Stomach (tissue), 4 donors: ENCODE results near the gene AGBL4.

Source experiments
- EP300 ChIP-seq: sonication (generic); formaldehyde crosslinking; IDR thresholded peaks from one replicate; pipeline ENCODE4 v1.6.1; 2017; ENCODE audit warnings: antibody characterized with exemption
- POLR2AphosphoS5 ChIP-seq, 3 donors: sonication (generic); formaldehyde crosslinking; IDR thresholded peaks; one replicate each; pipeline ENCODE4 v1.6.1; 2016; ENCODE audit warnings: antibody characterized with exemption in 3 of 3

DNA sequence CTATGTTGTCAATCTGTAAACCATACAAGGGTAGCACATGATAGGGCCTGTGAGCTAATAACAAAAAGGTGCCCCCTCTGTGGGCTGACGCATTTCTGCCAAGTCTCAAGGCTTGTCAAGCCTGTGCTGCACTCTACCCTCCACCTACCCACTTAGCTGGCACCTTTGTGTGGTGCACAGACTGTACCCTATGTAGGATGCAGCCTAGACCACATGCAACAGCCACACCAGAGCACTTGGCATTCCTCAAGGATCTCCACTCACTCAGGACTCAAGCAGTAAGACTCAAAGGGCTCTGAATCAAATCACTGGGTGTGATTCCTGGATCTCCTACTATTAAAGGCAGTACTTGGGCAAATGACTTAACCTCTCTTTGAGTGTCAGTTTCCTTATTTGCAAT lies 1380.6 kb downstream of the AGBL4 start:
- TF ChIP-seq POLR2AphosphoS5 (IDR thresholded peaks at IDR 0.05), result no peak
- TF ChIP-seq EP300, result no peak
